BE2C (cell line): Measurements from ENCODE around the gene CCL19.

Source experiments
- DNase-seq: peaks from one replicate; pipeline ENCODE4 v3.0.0-alpha.2; 2020
- H3K27me3 ChIP-seq: fragments of 250-450 bp; sonication (Bioruptor Pico); 2 replicates; pipeline ENCODE4 v1.5.1; 2020; ENCODE audit warnings: mild to moderate bottlenecking
- H3K36me3 ChIP-seq: fragments of 250-450 bp; sonication (Bioruptor Pico); 2 replicates; pipeline ENCODE4 v1.5.1; 2020; ENCODE audit warnings: mild to moderate bottlenecking
- H3K4me1 ChIP-seq: fragments of 250-450 bp; sonication (Bioruptor Pico); 2 replicates; pipeline ENCODE4 v1.5.1; 2020
- H3K4me3 ChIP-seq: 2 replicates; pipeline ENCODE4 v1.5.1; 2011; ENCODE audit warnings: low read depth, low read length
- H3K9me3 ChIP-seq: fragments of 250-450 bp; sonication (Bioruptor Pico); 2 replicates; pipeline ENCODE4 v1.5.1; 2020
- CTCF ChIP-seq: IDR thresholded peaks from 2 replicates; pipeline ENCODE4 v1.5.1; 2012; ENCODE audit warnings: mild to moderate bottlenecking, low read depth, low read length

Gene CCL19

GRCh38 chr9:34701769-34702736 is 11.0 kb upstream of the CCL19 start:
- no peaks in the 10 kb centered on the region for H3K4me1 ChIP-seq
- peak overlapping the region; percentile 82 for H3K4me3 ChIP-seq
- peak; percentile 87 for DNase-seq
- H3K27me3 ChIP-seq, result no peaks in the 10 kb centered on the region
- TF ChIP-seq CTCF, result peak; percentile 99
- H3K9me3 ChIP-seq, result no peaks in the 10 kb centered on the region
- H3K36me3 ChIP-seq, result no peaks in the 10 kb centered on the region

GRCh38 chr9:34701023-34701768 is 10.1 kb upstream of the CCL19 start:
- Histone ChIP-seq H3K4me3 (peak overlapping the region; percentile 82), H3K9me3 (no peaks in the 10 kb centered on the region), H3K4me1 (no peaks in the 10 kb centered on the region), H3K27me3 (no peaks in the 10 kb centered on the region), H3K36me3 (no peaks in the 10 kb centered on the region)
- peak; percentile 80 for TF ChIP-seq CTCF
- peak; percentile 88 for DNase-seq

GRCh38 chr9:34694811-34695210 is 3.7 kb upstream of the CCL19 start:
- no peak for DNase-seq
- no peaks in the 10 kb centered on the region for H3K4me1 ChIP-seq
- no peaks in the 10 kb centered on the region for H3K27me3 ChIP-seq
- TF ChIP-seq CTCF, result no peak
- no peaks in the 10 kb centered on the region for H3K36me3 ChIP-seq
- H3K4me3 ChIP-seq, result no peak overlapping the region
- H3K9me3 ChIP-seq, result no peaks in the 10 kb centered on the region

DNA sequence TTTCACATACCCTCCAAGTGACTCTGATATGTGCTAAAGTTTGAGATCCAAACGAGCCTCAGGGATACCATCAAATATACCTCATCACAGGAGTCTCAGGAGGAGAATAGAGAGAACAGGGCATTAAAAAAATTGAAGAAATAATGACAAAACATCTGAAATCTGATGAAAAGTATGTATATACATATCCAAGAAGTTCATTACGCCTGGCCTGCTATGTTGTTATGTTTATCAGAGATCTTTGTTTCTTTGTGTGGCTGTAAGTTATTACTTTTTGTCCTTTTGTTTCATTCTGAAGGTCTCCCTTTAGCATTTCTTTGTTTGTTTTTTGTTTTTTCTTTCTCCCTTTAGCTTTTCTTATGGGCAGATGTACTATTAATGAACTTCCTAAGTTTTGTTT is 2.5 kb upstream of the CCL19 start:
- DNase-seq, result no peak
- H3K27me3 ChIP-seq, result no peaks in the 10 kb centered on the region
- H3K4me3 ChIP-seq, result no peak overlapping the region
- H3K36me3 ChIP-seq, result no peaks in the 10 kb centered on the region
- no peak for TF ChIP-seq CTCF
- H3K4me1 ChIP-seq, result no peaks in the 10 kb centered on the region
- no peaks in the 10 kb centered on the region for H3K9me3 ChIP-seq

DNA sequence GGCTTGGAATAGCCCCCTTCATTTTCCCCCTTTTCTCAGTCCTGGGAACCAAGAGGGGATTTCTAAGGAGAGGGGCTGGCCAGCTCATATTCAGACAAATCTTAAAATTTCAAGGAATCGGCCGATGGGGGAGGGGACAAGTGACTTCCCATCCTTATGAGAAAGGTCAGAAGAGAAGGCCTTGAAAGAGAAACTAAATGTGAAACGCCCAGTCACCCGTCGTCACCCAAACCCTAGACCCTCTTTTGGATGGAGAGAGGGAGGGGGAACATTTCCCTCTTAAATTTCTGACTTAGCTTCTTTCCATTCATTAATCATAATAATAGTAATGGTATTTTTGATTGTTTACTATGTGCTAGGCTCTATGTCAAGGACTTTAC is 850 bp upstream of the CCL19 start:
- Histone ChIP-seq H3K9me3 (no peaks in the 10 kb centered on the region), H3K36me3 (no peaks in the 10 kb centered on the region), H3K4me1 (no peaks in the 10 kb centered on the region), H3K27me3 (no peaks in the 10 kb centered on the region), H3K4me3 (no peak overlapping the region)
- TF ChIP-seq CTCF, result no peak
- DNase-seq, result no peak

GRCh38 chr9:34689512-34689911 is 1.6 kb downstream of the CCL19 start:
- no peak for TF ChIP-seq CTCF
- H3K4me1 ChIP-seq, result no peaks in the 10 kb centered on the region
- no peaks in the 10 kb centered on the region for H3K9me3 ChIP-seq
- H3K27me3 ChIP-seq, result no peaks in the 10 kb centered on the region
- DNase-seq, result no peak
- H3K4me3 ChIP-seq, result no peak overlapping the region
- no peaks in the 10 kb centered on the region for H3K36me3 ChIP-seq
